CD4-positive, alpha-beta T cell treated with Interleukin-6 at 100 ng/mL for 8 hours (primary cell): ENCODE data around the gene RBPJ.

Source experiments
- DNase-seq: peaks from one replicate; pipeline ENCODE4 v3.0.0-alpha.2; 2020; ENCODE audit warnings: mixed read lengths, low spot score

Gene RBPJ

GRCh38 chr4:26459756-26460530 lies 139.1 kb downstream of the RBPJ start:
- DNase-seq: no peak

- no peak for DNase-seq
Measured at GRCh38 chr4:26462874-26463273, 142.1 kb downstream of the RBPJ start.

- no peak for DNase-seq
Measured at GRCh38 chr4:26463386-26463785, 142.6 kb downstream of the RBPJ start.

- DNase-seq: no peak
Measured at GRCh38 chr4:26464420-26465095, 143.7 kb downstream of the RBPJ start.

- no peak for DNase-seq
Measured at GRCh38 chr4:26466578-26467270, 145.9 kb downstream of the RBPJ start.

- no peak for DNase-seq
Measured at GRCh38 chr4:26467724-26468123, 146.9 kb downstream of the RBPJ start.

GRCh38 chr4:26468283-26468949 lies 147.6 kb downstream of the RBPJ start:
- no peak for DNase-seq

GRCh38 chr4:26468977-26469376 lies 148.2 kb downstream of the RBPJ start:
- DNase-seq: no peak

GRCh38 chr4:26471890-26472289 lies 151.1 kb downstream of the RBPJ start:
- no peak for DNase-seq

- DNase-seq: no peak
Measured at GRCh38 chr4:26473893-26474292, 153.1 kb downstream of the RBPJ start.

- DNase-seq: no peak
Measured at GRCh38 chr4:26474551-26474950, 153.7 kb downstream of the RBPJ start.

- DNase-seq: no peak
Measured at GRCh38 chr4:26475716-26476115, 154.9 kb downstream of the RBPJ start.

- DNase-seq: no peak
Measured at GRCh38 chr4:26476545-26476944, 155.7 kb downstream of the RBPJ start.

GRCh38 chr4:26478330-26478729 lies 157.5 kb downstream of the RBPJ start:
- DNase-seq: no peak

GRCh38 chr4:26482508-26483462 lies 162.0 kb downstream of the RBPJ start:
- DNase-seq: no peak

GRCh38 chr4:26484032-26484515 lies 163.3 kb downstream of the RBPJ start:
- DNase-seq: no peak

- DNase-seq: no peak
Measured at GRCh38 chr4:26484516-26484915, 163.7 kb downstream of the RBPJ start.
